SU-DHL-6 (cell line): ENCODE measurements around the gene NOXA1.

Source experiments
- EZH2phosphoT487 ChIP-seq: fragments of 200-600 bp; sonication (generic), shearing (Covaris generic); conservative IDR thresholded peaks from 2 replicates; pipeline ENCODE4 v1.6.1; 2018; ENCODE audit warnings: mild to moderate bottlenecking, antibody characterized with exemption, low read length, moderate library complexity, mixed read lengths
- TF ChIP-seq, protein P1 (sequence below): fragments of 200-600 bp; sonication (generic); IDR thresholded peaks from one replicate; pipeline ENCODE4 v1.5.1; 2017; ENCODE audit warnings: antibody characterized with exemption, mild to moderate bottlenecking, low read length, moderate library complexity; ENCODE audit not compliant: insufficient read depth, poor library complexity, severe bottlenecking

DNA sequence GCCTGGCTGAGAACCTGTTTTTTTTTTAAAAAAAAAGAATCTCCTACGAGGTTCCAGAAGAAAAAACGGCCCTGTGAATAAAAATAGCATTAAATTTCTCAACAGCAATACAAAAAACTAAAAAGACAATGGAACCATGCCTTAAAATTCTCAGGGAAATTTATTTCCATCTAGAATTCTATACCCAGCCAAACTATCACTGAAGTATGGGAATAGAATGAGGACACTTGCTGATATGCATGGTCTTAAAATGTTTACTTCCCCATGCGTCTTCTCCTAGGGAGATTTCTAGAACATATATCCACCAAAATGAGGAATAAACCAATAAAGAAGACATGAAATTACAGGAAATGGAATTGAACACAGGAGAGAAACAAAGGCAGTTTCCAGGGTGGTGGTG is 52.5 kb downstream of the NOXA1 start:
- TF ChIP-seq, protein P1, sequence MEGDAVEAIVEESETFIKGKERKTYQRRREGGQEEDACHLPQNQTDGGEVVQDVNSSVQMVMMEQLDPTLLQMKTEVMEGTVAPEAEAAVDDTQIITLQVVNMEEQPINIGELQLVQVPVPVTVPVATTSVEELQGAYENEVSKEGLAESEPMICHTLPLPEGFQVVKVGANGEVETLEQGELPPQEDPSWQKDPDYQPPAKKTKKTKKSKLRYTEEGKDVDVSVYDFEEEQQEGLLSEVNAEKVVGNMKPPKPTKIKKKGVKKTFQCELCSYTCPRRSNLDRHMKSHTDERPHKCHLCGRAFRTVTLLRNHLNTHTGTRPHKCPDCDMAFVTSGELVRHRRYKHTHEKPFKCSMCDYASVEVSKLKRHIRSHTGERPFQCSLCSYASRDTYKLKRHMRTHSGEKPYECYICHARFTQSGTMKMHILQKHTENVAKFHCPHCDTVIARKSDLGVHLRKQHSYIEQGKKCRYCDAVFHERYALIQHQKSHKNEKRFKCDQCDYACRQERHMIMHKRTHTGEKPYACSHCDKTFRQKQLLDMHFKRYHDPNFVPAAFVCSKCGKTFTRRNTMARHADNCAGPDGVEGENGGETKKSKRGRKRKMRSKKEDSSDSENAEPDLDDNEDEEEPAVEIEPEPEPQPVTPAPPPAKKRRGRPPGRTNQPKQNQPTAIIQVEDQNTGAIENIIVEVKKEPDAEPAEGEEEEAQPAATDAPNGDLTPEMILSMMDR, result no peak
- TF ChIP-seq EZH2phosphoT487, result no peak
